ES-I3 (cell line): ENCODE results near the gene GTF2F2.

Source experiments
- H3K36me3 ChIP-seq: 2 replicates; pipeline ENCODE4 v1.6.1; 2013; ENCODE audit warnings: mild to moderate bottlenecking, low read length, control low read depth, moderate library complexity; ENCODE audit not compliant: insufficient read depth
- H3K4me1 ChIP-seq: 2 replicates; pipeline ENCODE4 v1.6.1; 2013; ENCODE audit warnings: mild to moderate bottlenecking, control low read depth, low read length; ENCODE audit not compliant: insufficient read depth
- H3K9ac ChIP-seq: 2 replicates; pipeline ENCODE4 v1.6.1; 2013; ENCODE audit warnings: low read depth, mild to moderate bottlenecking, low read length, moderate library complexity
- H3K9me3 ChIP-seq: 2 replicates; pipeline ENCODE4 v1.6.1; 2013; ENCODE audit warnings: mild to moderate bottlenecking, low read length, moderate library complexity; ENCODE audit not compliant: control insufficient read depth, insufficient read depth

GTF2F2 gene, protein sequence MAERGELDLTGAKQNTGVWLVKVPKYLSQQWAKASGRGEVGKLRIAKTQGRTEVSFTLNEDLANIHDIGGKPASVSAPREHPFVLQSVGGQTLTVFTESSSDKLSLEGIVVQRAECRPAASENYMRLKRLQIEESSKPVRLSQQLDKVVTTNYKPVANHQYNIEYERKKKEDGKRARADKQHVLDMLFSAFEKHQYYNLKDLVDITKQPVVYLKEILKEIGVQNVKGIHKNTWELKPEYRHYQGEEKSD

DNA sequence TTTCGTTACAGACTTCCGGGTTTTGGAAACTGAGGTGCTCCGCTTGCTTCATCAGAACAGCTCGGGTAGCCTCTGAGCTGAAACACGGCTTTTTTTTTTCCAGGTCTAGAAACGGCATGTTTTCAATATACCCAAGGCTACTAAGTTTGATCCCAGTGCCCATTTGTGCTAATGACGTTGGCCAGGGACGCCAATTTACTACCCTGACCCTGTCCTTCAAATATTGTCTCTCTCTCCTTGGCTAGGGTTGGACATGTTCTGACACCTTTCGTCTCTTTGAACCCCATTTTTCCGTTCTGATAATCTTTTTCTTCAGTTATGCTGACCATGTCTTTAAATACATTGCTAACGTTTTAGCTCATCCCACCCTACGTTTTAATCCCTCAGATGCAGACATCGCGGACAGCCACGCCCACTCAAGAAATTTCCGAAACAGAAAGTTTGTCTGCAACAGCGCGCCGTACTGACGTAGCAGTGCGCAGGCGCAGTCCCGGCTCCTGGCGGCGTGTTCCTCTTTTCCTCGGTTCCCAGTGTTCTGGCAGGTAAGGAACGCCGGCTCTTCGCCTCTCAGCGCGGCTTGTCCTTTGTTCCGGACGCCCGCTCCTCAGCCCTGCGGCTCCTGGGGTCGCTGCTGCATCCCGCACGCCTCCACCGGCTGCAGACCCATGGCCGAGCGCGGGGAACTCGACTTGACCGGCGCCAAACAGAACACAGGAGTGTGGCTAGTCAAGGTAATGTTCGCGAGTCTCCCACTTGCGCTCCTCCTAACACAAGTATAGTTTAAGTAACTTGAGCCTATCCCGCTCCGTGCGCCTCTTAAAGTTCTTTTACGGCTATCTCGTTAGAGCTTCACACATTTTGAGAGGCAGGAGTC is at the start of gene GTF2F2:
GTF2F2 (plus strand) TSS at position 520 of the 874 bp plus-strand sequence; CDS start at position 666, 146 bp downstream.
- Histone ChIP-seq H3K9me3 (no peaks in the 10 kb centered on the region), H3K9ac (peak within 1 kb of the TSS; percentile 83), H3K4me1 (peaks cover 4% of the 10 kb centered on the region; the same call in 1 of the 2 replicates), H3K36me3 (no peaks in the 10 kb centered on the region)

DNA sequence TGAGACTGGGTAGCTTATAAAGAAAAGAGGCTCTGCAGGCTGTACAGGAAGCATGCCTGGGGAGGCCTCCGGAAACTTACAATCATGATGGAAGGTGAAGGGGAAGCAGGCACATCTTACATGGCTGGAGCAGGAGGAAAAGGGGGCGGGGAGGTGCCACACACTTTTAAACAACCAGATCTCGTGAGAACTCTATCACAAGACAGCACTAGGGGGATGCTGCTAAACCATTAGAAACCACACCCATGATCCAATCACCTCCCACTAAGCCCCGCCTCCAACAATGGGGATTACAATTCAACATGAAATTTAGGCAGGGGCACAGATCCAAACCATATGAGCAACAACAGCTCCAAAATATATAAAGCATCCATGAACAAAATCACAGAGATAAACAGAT is 46.5 kb upstream of the GTF2F2 start:
- Histone ChIP-seq H3K36me3 (no peaks in the 10 kb centered on the region), H3K9ac (no peak overlapping the region), H3K9me3 (no peaks in the 10 kb centered on the region), H3K4me1 (no peaks in the 10 kb centered on the region)

DNA sequence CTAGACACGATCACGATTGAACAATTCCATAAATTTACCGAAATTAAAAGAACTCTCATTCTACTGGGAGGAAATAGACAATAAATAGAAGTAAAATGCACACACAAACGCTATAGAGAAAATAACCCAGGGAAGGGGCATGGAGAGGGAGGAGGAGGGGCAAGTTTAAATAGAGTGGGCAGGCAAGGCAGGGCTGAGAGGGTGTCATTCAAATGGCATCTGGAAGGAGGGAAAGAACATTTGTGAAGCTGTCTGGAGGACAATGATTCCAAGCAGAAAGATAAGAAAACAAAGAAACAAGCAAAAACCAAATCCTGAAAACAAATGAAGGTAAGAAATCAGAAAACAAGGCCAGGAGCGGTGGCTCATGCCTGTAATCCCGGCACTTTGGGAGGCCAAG is 45.6 kb upstream of the GTF2F2 start:
- no peaks in the 10 kb centered on the region for H3K4me1 ChIP-seq
- H3K36me3 ChIP-seq, result no peaks in the 10 kb centered on the region
- no peaks in the 10 kb centered on the region for H3K9me3 ChIP-seq
- H3K9ac ChIP-seq, result no peak overlapping the region

DNA sequence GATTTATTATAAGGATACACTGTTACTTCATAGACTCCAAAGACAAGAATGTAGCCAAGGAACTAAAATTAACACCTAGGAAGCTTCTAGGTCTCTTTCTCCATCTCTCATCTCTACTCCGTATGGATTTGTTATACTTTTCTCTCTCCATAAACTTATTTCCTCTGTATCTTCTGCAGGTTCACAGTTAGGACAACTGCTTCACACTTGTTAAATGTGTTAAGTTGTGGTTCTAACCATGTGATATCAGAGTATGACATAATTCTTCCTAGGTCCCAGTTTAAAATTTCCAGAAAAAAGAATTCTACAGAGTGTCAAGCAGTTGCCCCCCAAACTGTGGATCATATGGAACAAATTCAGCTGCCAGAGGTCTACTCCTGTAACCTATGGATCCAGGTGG is 42.3 kb upstream of the GTF2F2 start:
- Histone ChIP-seq H3K4me1 (no peaks in the 10 kb centered on the region), H3K9me3 (no peaks in the 10 kb centered on the region), H3K9ac (no peak overlapping the region), H3K36me3 (no peaks in the 10 kb centered on the region)

DNA sequence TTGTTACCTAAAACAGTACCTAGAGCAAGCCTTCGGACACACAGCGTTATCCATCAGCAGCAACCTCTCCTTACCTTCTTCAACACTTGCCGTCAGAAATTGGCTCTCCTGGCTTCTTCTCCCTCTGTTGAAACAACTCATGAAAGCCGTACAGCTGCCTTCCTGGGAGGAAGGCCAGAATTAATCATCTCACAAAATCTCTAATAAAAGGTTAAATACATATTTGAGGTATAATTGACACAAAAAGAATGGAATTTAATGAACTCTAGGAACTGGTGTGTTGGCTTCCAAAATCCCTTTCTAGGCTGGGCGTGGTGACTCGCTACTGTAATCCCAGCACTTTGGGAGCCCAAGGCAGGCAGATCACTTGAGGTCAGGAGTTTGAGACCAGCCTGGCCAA is 37.3 kb upstream of the GTF2F2 start:
- Histone ChIP-seq H3K4me1 (no peaks in the 10 kb centered on the region), H3K9ac (no peak overlapping the region), H3K36me3 (no peaks in the 10 kb centered on the region)

DNA sequence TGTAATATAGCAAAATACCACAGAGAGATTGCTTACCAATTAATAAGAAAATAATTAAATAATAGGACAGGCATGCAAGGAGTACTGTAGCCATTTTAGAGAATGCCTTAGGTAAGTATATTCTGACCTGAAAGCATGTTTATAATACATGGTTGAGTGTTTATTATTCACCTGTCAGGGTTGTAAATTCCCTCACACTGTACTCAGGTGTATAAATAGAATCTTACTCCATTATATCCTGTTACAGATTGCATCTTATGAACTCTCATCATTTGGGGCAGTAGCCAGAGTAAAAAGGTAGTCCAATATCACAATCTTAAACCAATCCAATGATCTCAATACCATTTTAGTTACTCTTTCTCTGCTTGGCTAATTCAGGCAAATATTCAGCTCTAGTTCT is 35.8 kb upstream of the GTF2F2 start:
- H3K9ac ChIP-seq, result no peak overlapping the region
- no peaks in the 10 kb centered on the region for H3K4me1 ChIP-seq
- H3K36me3 ChIP-seq, result no peaks in the 10 kb centered on the region
- H3K9me3 ChIP-seq, result no peaks in the 10 kb centered on the region

More for the DNA sequence above, 37.3 kb upstream of the GTF2F2 start:
- H3K9me3 ChIP-seq, result no peaks in the 10 kb centered on the region

DNA sequence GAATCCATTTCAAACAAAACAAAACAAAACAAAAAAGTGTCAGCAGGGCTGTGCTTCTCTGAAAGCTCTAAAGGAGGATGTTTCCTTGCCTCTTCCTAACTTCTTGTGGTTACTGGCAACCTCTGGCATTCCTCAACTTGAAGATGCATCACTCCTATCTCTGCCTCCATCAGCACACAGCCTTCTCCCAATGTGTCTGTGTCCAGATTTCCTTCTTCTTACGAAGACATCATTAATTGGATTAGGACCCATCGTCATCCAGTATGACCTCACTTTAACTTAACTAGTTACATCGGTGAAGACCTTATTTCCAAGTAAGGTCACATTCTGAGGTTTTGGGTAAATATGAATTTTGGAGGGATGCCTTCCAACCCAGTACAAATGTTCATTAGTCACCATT is 33.8 kb upstream of the GTF2F2 start:
- Histone ChIP-seq H3K36me3 (no peaks in the 10 kb centered on the region), H3K9me3 (no peaks in the 10 kb centered on the region), H3K9ac (no peak overlapping the region), H3K4me1 (no peaks in the 10 kb centered on the region)

DNA sequence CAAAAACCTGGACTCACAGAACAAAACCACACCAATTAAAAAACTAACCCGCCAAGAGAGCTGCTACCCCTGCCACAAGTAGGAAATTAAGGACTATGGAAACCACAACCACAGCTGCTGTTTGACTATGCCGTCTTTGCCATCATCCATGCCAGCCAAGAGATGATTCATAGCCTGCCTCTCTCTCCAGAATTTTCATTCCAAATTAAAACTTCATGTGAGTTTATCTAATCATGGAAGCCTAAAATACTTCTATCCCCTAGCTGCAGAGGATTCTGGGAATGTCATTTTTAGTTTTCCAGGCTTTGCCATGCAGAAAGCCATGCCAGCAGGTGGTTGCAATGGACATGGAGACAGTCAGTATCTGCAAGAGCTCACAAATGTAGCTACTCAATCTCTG is 27.6 kb upstream of the GTF2F2 start:
- Histone ChIP-seq H3K9me3 (no peaks in the 10 kb centered on the region), H3K36me3 (no peaks in the 10 kb centered on the region), H3K9ac (no peak overlapping the region), H3K4me1 (no peaks in the 10 kb centered on the region)

DNA sequence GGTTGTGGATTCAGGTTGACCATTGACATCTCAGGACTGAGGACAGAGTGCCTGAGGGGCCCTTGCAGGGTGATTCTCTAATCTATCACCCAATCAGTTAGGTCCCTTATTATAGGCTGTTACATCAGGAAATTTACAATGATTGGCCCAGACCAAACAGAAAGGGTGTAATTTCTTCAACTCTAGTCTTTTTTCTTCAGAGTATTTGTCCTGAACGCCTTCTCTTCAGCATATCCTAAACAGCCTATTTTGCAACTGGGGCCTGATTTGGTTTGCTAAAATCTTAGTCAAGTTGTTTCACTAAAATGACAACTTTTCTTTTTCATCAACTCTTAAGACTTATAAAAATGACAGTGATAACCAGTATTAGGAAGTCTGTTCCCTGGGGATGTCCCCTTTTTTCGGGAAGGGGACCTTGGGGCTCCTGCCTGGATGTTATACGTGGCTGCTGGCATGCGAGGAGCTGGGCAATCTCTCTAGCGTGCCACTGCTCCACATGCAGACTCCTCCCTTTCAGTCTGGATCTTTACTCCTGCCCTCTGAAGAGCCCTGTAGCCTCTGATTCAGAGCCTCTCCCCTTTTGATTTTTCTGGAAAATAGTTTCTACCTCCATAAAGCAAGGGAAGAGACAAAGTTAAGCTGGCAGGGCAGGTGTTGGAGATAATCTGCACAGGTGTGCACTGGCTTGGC is 19.6 kb upstream of the GTF2F2 start:
- Histone ChIP-seq H3K9me3 (no peaks in the 10 kb centered on the region), H3K4me1 (peaks cover 15% of the 10 kb centered on the region; the same call in 1 of the 2 replicates), H3K36me3 (no peaks in the 10 kb centered on the region), H3K9ac (no peak overlapping the region)

DNA sequence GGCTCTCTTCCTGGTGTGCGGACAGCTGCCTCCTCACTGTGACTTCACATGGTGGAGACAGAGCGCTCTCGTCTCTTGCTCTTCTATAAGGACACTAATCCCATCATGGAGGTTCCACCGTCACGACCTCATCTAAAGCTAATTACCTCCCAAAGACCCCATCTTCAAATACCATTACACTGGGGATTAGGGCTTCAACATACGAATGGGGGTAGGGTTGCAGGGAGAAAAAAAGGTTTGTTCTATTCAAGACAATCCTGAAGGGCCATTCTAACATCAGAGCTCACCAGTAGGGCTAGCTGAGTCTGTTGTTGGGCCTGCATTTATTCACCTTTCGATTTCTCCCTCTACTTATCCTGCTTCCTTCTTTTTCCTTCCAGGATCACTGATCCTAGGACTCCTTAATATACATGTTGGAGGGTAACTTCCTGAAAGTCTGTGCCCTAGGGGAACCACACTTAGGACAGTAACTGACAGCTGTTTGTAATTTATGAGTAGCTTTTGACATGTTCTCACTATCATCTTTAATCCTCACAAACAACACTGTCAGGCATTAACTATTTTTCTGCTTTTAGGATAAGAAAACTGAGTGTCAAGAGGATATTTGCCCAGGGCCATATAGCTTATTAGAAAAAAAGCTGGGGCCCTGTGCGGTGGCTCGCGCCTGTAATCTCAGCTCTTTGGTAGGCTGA is 18.8 kb upstream of the GTF2F2 start:
- Histone ChIP-seq H3K9me3 (no peaks in the 10 kb centered on the region), H3K9ac (no peak overlapping the region), H3K36me3 (no peaks in the 10 kb centered on the region), H3K4me1 (peaks cover 15% of the 10 kb centered on the region; the same call in 1 of the 2 replicates)

DNA sequence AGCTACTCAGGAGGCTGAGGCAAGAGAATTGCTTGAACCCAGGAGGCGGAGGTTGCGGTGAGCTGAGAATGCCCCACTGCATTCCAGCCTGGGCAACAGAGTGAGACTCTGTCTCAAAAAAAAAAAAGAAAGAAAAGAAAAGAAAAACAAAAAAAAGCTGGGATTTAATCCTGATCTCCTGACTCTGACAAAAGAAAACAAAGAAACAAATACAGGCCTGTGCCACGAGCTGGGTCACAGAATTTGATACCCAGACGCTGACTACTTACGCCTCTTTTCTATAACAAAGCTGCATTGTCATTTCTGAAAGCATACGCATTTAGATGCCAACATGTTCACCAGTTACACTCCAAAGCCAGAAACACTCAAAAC is 18.2 kb upstream of the GTF2F2 start:
- no peaks in the 10 kb centered on the region for H3K9me3 ChIP-seq
- H3K4me1 ChIP-seq, result peaks cover 15% of the 10 kb centered on the region; the same call in 1 of the 2 replicates
- H3K36me3 ChIP-seq, result no peaks in the 10 kb centered on the region
- H3K9ac ChIP-seq, result no peak overlapping the region

DNA sequence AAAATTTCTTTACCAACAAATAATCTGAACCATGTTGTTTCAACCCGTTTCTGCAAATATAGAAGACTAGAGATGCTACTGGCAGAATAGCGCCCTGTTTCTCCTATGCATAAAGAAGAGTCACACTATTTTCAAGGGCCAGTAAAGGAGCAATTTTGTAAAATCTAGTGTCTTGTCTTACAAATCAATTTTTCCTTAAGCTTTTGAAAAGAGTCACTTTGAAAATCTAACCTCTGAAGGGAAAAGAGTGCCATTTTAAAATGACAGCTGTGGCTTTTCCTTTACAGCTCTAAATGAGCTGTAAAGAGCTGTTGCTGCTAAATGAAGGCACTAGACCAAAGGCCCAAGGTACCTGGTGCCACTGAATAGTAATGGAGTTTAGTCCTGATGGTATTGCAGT is 16.9 kb upstream of the GTF2F2 start:
- Histone ChIP-seq H3K9ac (no peak overlapping the region), H3K9me3 (no peaks in the 10 kb centered on the region), H3K36me3 (no peaks in the 10 kb centered on the region), H3K4me1 (peaks cover 21% of the 10 kb centered on the region)

DNA sequence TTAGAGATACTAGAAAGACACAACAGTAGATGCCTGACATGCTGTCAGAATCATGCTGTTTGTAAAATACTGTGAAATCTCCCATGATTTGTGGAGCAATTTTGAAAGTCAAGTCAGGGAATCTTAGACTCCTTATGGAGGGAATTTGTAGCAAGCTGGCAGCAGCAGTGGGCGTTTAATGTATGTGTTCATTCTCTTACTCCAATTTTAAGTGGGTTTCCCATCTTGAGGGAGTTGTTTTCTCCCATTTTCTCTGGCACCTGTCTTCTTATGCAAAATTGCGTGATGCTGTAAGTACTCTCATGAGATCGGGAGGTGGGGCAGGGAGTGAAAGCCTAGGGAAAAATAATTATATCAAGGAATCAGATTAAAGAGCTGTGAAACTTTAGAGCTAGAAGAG is 16.0 kb upstream of the GTF2F2 start:
- Histone ChIP-seq H3K9ac (no peak overlapping the region), H3K9me3 (no peaks in the 10 kb centered on the region), H3K4me1 (peaks cover 24% of the 10 kb centered on the region), H3K36me3 (no peaks in the 10 kb centered on the region)

DNA sequence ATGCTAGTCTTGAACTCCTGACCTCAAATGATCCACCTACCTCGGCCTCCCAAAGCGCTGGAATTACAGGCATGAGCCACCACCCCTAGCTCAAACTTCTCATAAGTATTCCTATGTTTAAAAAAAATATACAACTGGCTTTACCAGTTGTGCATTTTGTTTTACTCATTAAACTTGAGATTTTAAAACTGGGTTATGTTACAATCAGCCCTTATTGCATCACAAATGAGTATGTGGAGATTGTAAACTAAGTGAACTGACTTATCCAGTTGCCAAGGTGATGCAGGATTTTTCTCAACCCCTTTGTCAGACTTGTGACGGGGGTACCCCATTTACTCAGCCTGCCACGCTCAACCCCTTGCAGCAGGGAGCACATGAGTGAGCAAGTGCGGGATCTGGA is 14.4 kb upstream of the GTF2F2 start:
- Histone ChIP-seq H3K9me3 (no peaks in the 10 kb centered on the region), H3K36me3 (no peaks in the 10 kb centered on the region), H3K9ac (no peak overlapping the region), H3K4me1 (peaks cover 24% of the 10 kb centered on the region)
